HL-60 (cell line): ENCODE measurements around the gene CCDC97.

ENCODE experiments used
- DNase-seq, 2 experiments: peaks; one replicate each; pipeline ENCODE4 v3.0.0-alpha.2; 2010 to 2020; ENCODE audit warnings: low read depth in 1 of 2, low spot score in 1 of 2
- H3K27ac ChIP-seq: fragments of 250-450 bp; sonication (Bioruptor Pico); replicated peaks from 2 replicates; pipeline ENCODE4 v1.5.1; 2020; ENCODE audit warnings: mild to moderate bottlenecking, moderate library complexity
- H3K27me3 ChIP-seq: fragments of 250-450 bp; sonication (Bioruptor Pico); 2 replicates; pipeline ENCODE4 v1.5.1; 2021; ENCODE audit warnings: mild to moderate bottlenecking, moderate library complexity; ENCODE audit not compliant: insufficient read depth, poor library complexity, severe bottlenecking
- H3K4me3 ChIP-seq: replicated peaks from 2 replicates; pipeline ENCODE4 v1.5.1; 2011; ENCODE audit warnings: mild to moderate bottlenecking, control low read depth, low read length; ENCODE audit not compliant: insufficient read depth
- GABPA ChIP-seq: IDR thresholded peaks from 2 replicates; pipeline ENCODE4 v1.6.1; 2012; ENCODE audit warnings: low read depth
- POLR2AphosphoS5 ChIP-seq: IDR thresholded peaks from 2 replicates; pipeline ENCODE4 v1.6.1; 2012; ENCODE audit warnings: low read depth
- SPI1 ChIP-seq: IDR thresholded peaks from 2 replicates; pipeline ENCODE4 v1.6.1; 2012; ENCODE audit warnings: low read depth, mild to moderate bottlenecking, borderline replicate concordance
- TF ChIP-seq, protein P1 (sequence below): IDR thresholded peaks from one replicate; pipeline ENCODE4 v1.5.1; 2011; ENCODE audit warnings: low read length, control low read depth, inconsistent platforms; ENCODE audit not compliant: insufficient read depth
- TF ChIP-seq, protein P2 (sequence below): IDR thresholded peaks from 2 replicates; pipeline ENCODE4 v1.6.1; 2012; ENCODE audit warnings: low read depth; ENCODE audit not compliant: insufficient replicate concordance

Gene CCDC97

DNA sequence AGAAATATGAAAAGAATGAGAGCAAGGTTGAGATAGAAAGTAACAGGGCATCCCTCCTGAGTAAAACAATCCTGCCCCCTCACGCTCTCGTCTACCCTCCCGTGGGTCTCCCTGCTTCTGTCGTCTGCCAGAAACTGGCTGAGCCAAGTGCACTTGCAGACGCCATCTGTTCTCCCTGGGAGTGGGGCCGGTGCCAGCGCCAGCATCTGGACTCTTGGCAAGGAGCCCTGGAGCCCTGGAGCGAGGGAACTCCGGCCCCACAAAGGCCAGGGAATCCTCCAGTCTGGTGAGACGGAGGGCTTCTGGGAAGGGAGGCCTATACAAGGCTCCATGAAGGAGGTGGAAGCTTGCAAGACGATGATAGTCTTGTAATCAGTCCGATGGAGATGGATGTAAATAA, 64.0 kb downstream of the CCDC97 start:
- Histone ChIP-seq H3K27ac (no peak overlapping the region), H3K4me3 (no peak overlapping the region), H3K27me3 (no peaks in the 10 kb centered on the region)
- DNase-seq, result no peak
- TF ChIP-seq, protein P1, sequence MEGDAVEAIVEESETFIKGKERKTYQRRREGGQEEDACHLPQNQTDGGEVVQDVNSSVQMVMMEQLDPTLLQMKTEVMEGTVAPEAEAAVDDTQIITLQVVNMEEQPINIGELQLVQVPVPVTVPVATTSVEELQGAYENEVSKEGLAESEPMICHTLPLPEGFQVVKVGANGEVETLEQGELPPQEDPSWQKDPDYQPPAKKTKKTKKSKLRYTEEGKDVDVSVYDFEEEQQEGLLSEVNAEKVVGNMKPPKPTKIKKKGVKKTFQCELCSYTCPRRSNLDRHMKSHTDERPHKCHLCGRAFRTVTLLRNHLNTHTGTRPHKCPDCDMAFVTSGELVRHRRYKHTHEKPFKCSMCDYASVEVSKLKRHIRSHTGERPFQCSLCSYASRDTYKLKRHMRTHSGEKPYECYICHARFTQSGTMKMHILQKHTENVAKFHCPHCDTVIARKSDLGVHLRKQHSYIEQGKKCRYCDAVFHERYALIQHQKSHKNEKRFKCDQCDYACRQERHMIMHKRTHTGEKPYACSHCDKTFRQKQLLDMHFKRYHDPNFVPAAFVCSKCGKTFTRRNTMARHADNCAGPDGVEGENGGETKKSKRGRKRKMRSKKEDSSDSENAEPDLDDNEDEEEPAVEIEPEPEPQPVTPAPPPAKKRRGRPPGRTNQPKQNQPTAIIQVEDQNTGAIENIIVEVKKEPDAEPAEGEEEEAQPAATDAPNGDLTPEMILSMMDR, result no peak
- TF ChIP-seq GABPA, result no peak
- TF ChIP-seq SPI1, result no peak
- TF ChIP-seq, protein P2, sequence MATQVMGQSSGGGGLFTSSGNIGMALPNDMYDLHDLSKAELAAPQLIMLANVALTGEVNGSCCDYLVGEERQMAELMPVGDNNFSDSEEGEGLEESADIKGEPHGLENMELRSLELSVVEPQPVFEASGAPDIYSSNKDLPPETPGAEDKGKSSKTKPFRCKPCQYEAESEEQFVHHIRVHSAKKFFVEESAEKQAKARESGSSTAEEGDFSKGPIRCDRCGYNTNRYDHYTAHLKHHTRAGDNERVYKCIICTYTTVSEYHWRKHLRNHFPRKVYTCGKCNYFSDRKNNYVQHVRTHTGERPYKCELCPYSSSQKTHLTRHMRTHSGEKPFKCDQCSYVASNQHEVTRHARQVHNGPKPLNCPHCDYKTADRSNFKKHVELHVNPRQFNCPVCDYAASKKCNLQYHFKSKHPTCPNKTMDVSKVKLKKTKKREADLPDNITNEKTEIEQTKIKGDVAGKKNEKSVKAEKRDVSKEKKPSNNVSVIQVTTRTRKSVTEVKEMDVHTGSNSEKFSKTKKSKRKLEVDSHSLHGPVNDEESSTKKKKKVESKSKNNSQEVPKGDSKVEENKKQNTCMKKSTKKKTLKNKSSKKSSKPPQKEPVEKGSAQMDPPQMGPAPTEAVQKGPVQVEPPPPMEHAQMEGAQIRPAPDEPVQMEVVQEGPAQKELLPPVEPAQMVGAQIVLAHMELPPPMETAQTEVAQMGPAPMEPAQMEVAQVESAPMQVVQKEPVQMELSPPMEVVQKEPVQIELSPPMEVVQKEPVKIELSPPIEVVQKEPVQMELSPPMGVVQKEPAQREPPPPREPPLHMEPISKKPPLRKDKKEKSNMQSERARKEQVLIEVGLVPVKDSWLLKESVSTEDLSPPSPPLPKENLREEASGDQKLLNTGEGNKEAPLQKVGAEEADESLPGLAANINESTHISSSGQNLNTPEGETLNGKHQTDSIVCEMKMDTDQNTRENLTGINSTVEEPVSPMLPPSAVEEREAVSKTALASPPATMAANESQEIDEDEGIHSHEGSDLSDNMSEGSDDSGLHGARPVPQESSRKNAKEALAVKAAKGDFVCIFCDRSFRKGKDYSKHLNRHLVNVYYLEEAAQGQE, result no peak
- TF ChIP-seq POLR2AphosphoS5, result no peak
